HG02884 (cell line): Measurements from ENCODE around the gene USP12.

Experiments
- ATAC-seq: cut with Tn5 transposase; IDR thresholded peaks from one replicate; pipeline ENCODE4 v1.9.1; 2021; ENCODE audit warnings: mild to moderate bottlenecking, moderate library complexity; ENCODE audit not compliant: unreplicated experiment

USP12 gene

GRCh38 chr13:27038323-27038722 lies 133.3 kb downstream of the USP12 start:
- no peak for ATAC-seq

GRCh38 chr13:27037571-27037970 lies 134.0 kb downstream of the USP12 start:
- ATAC-seq, result no peak

GRCh38 chr13:27037171-27037570 lies 134.4 kb downstream of the USP12 start:
- ATAC-seq, result no peak

GRCh38 chr13:27036236-27036981 lies 135.2 kb downstream of the USP12 start:
- ATAC-seq, result no peak

- no peak for ATAC-seq
Measured at GRCh38 chr13:27035892-27036235, 135.7 kb downstream of the USP12 start.

GRCh38 chr13:27034678-27035111 lies 136.9 kb downstream of the USP12 start:
- ATAC-seq, result no peak

GRCh38 chr13:27028683-27029480 lies 142.7 kb downstream of the USP12 start:
- ATAC-seq, result no peak

GRCh38 chr13:27027086-27027667 lies 144.4 kb downstream of the USP12 start:
- no peak for ATAC-seq

GRCh38 chr13:27026396-27026795 lies 145.2 kb downstream of the USP12 start:
- ATAC-seq, result no peak

- ATAC-seq, result no peak
Measured at GRCh38 chr13:27024776-27025492, 146.7 kb downstream of the USP12 start.

GRCh38 chr13:27024074-27024461 lies 147.5 kb downstream of the USP12 start:
- no peak for ATAC-seq

- no peak for ATAC-seq
Measured at GRCh38 chr13:27023385-27024073, 148.1 kb downstream of the USP12 start.

GRCh38 chr13:27022571-27023311 lies 148.9 kb downstream of the USP12 start:
- ATAC-seq, result no peak

- ATAC-seq, result no peak
Measured at GRCh38 chr13:27020415-27020814, 151.2 kb downstream of the USP12 start.

- ATAC-seq, result no peak
Measured at GRCh38 chr13:27018882-27019281, 152.7 kb downstream of the USP12 start.

- ATAC-seq, result no peak
Measured at GRCh38 chr13:27018344-27018861, 153.2 kb downstream of the USP12 start.

- no peak for ATAC-seq
Measured at GRCh38 chr13:27016875-27017274, 154.7 kb downstream of the USP12 start.
